Kidney (tissue), 14 donors: Measurements from ENCODE around the gene IGF2BP1. TPM values are rescaled to one million over a fixed set of nuclear protein-coding genes. Genes with fewer than 3 reads are reported as not detected.

ENCODE experiments used
- DNase-seq, 5 donors: peaks; one replicate each; pipeline ENCODE4 v3.0.0-alpha.2; 2013 to 2020
- FAIRE-seq: peaks from 2 replicates; lab custom pipeline; 2012; peaks lifted over from hg19 to GRCh38; lab: Jason Lieb, UNC
- H3K27ac ChIP-seq, 2 donors: one replicate each; pipeline ENCODE4 v1.7.0; 2013; ENCODE audit warnings: low read depth in 2 of 2, low read length in 2 of 2, inconsistent platforms in 1 of 2
- H3K27me3 ChIP-seq: one replicate; pipeline ENCODE4 v1.7.1; 2013; ENCODE audit warnings: low read length, inconsistent platforms; ENCODE audit not compliant: control insufficient read depth, insufficient read depth
- H3K36me3 ChIP-seq, 3 donors: one replicate each; pipeline versions ENCODE4 v1.7.0 to v1.7.1; 2013; ENCODE audit warnings: low read length in 3 of 3, control low read depth in 1 of 3, inconsistent platforms in 1 of 3; ENCODE audit not compliant: insufficient read depth in 3 of 3, control insufficient read depth in 2 of 3
- H3K4me1 ChIP-seq, 3 donors: one replicate each; pipeline versions ENCODE4 v1.7.0 to v1.7.1; 2013; ENCODE audit warnings: low read length in 3 of 3, inconsistent platforms in 1 of 3, low read depth in 1 of 3; ENCODE audit not compliant: control insufficient read depth in 2 of 3, insufficient read depth in 2 of 3
- H3K4me3 ChIP-seq, 3 donors: one replicate each; pipeline versions ENCODE4 v1.7.0 to v1.8.1; 2013; ENCODE audit warnings: low read length in 3 of 3, control low read depth in 1 of 3, inconsistent platforms in 1 of 3
- H3K9ac ChIP-seq, 3 donors: one replicate each; pipeline versions ENCODE4 v1.7.0 to v1.7.1; 2013; ENCODE audit warnings: low read length in 3 of 3, control low read depth in 1 of 3, inconsistent platforms in 1 of 3
- H3K9me3 ChIP-seq, 3 donors: one replicate each; pipeline versions ENCODE4 v1.7.0 to v1.7.1; 2013; ENCODE audit warnings: low read length in 3 of 3, control low read depth in 1 of 3, inconsistent platforms in 1 of 3; ENCODE audit not compliant: control insufficient read depth in 2 of 3, insufficient read depth in 1 of 3
- CTCF ChIP-seq: IDR thresholded peaks from 3 replicates; pipeline ENCODE4 v1.5.1; 2012; ENCODE audit warnings: mild to moderate bottlenecking, moderate library complexity, borderline replicate concordance; ENCODE audit not compliant: insufficient read depth; ENCODE audit errors: extremely low read depth
- intact Hi-C: fragments of 100-400 bp; cut with DNase I; formaldehyde crosslinking; loops from one replicate; pipeline ENCODE4 v1.11.1; 2022
- polyA plus RNA-seq: library from polyadenylated mRNA; stranded (reverse); fragments of 350-450 nt; fragmentation: Illumina TruSeq; extraction: RNeasy Lipid Tissue Mini Kit (QIAGEN cat#74804); gene quantifications from one replicate; pipeline ENCODE4 v1.2.3, GENCODE V29; 2014; ENCODE audit warnings: low read depth, low replicate concordance; ENCODE audit not compliant: insufficient read depth
- total RNA-seq: library from RNA; stranded (reverse); fragmentation: NEBNext Ultra II Directional; extraction: Animal tissue kit (Norgen Biotek cat#: 25700); gene quantifications from one replicate; pipeline ENCODE4 v1.2.1, GENCODE V29; 2021
- donor health status: control.
- donor health status: control.
- donor health status: control.
- donor health status: control.
- donor health status: control.
- donor health status: DM: yes; HTN: yes; CAD: no.
- donor health status: Normal renal cell carcinoma (clear cell type).

IGF2BP1 gene
- total and polyA plus RNA-seq, 2 donors from 2014 or later: 1.3 to 1.5 TPM

- no peak overlapping the region for H3K9ac ChIP-seq
- no peaks in the 10 kb centered on the region for H3K27me3 ChIP-seq
- no peak for FAIRE-seq
- no peak for DNase-seq
- TF ChIP-seq CTCF: no peak
- H3K36me3 ChIP-seq: peaks cover 0 to 3% (median 0%) of the 10 kb centered on the region in 3 donors
- no peaks in the 10 kb centered on the region for H3K4me1 ChIP-seq
- H3K27ac ChIP-seq: no peak overlapping the region
- intact Hi-C loops: no loop called here
- no peak overlapping the region for H3K4me3 ChIP-seq
- H3K9me3 ChIP-seq: no peaks in the 10 kb centered on the region
Measured at GRCh38 chr17:49046912-49047311, 49.7 kb downstream of the IGF2BP1 start.

GRCh38 chr17:49049265-49049664, 52.1 kb downstream of the IGF2BP1 start:
- Histone ChIP-seq H3K36me3 (peaks cover 0 to 3% (median 0%) of the 10 kb centered on the region in 3 donors), H3K27ac (no peak overlapping the region), H3K4me1 (no peaks in the 10 kb centered on the region), H3K9me3 (no peaks in the 10 kb centered on the region), H3K9ac (no peak overlapping the region), H3K4me3 (no peak overlapping the region), H3K27me3 (no peaks in the 10 kb centered on the region)
- intact Hi-C loops: no loop called here
- TF ChIP-seq CTCF: no peak
- FAIRE-seq (no peak), DNase-seq (no peak)

GRCh38 chr17:49050611-49051010, 53.4 kb downstream of the IGF2BP1 start:
- Histone ChIP-seq H3K9ac (no peak overlapping the region), H3K4me3 (no peak overlapping the region), H3K27me3 (no peaks in the 10 kb centered on the region), H3K9me3 (no peaks in the 10 kb centered on the region), H3K36me3 (no peaks in the 10 kb centered on the region), H3K27ac (no peak overlapping the region), H3K4me1 (no peaks in the 10 kb centered on the region)
- DNase-seq (no peak), FAIRE-seq (no peak)
- no peak for TF ChIP-seq CTCF
- intact Hi-C loops: no loop called here

- DNase-seq: no peak
- no peak for TF ChIP-seq CTCF
- no peaks in the 10 kb centered on the region for H3K36me3 ChIP-seq
- H3K27me3 ChIP-seq: no peaks in the 10 kb centered on the region
- H3K27ac ChIP-seq: no peak overlapping the region
- H3K4me1 ChIP-seq: no peaks in the 10 kb centered on the region
- no peak for FAIRE-seq
- no peak overlapping the region for H3K9ac ChIP-seq
- H3K9me3 ChIP-seq: no peaks in the 10 kb centered on the region
- no peak overlapping the region for H3K4me3 ChIP-seq
- intact Hi-C loops: no loop called here
Measured at GRCh38 chr17:49051269-49051668, 54.1 kb downstream of the IGF2BP1 start.
